OCI-LY7 (cell line): Measurements from ENCODE around the gene MYOCD. TPM values are rescaled to one million over a fixed set of nuclear protein-coding genes. Genes with fewer than 3 reads are reported as not detected.

Experiments
- BruUV-seq: library from RNA; stranded (reverse); fragments of 400-500 nt; replicated peaks from 2 replicates; lab custom pipeline; 2021; lab: Mats Ljungman, UMichigan
- CTCF ChIA-PET: fragments of 300-600 bp; sonication (Branson Sonifier 250); formaldehyde crosslinking; loops from one replicate; lab custom pipeline; 2022; ENCODE audit warnings: antibody characterized with exemption; ENCODE audit not compliant: unreplicated experiment; lab: Charles Lee
- POLR2A ChIA-PET: fragments of 300-600 bp; sonication (Branson Sonifier 250); formaldehyde crosslinking; loops from one replicate; lab custom pipeline; 2022; ENCODE audit warnings: antibody characterized with exemption; lab: Charles Lee
- DNase-seq: peaks from one replicate; pipeline ENCODE4 v3.0.0-alpha.2; 2015; ENCODE audit warnings: low spot score
- H2AFZ ChIP-seq: fragments of 200-600 bp; sonication (generic), shearing (Covaris generic); 2 replicates; pipeline ENCODE4 v1.6.1; 2014; ENCODE audit warnings: mild to moderate bottlenecking, antibody characterized with exemption, low read length, moderate library complexity
- H3K27ac ChIP-seq: fragments of 200-600 bp; sonication (generic); 2 replicates; pipeline ENCODE4 v1.5.1; 2014; ENCODE audit warnings: mixed run types, low read depth, mild to moderate bottlenecking, moderate library complexity, low read length, inconsistent platforms; ENCODE audit not compliant: poor library complexity, severe bottlenecking
- H3K36me3 ChIP-seq: fragments of 200-600 bp; sonication (generic); 2 replicates; pipeline ENCODE4 v1.6.1; 2014; ENCODE audit warnings: mild to moderate bottlenecking, antibody characterized with exemption, low read length, moderate library complexity, mixed read lengths; ENCODE audit not compliant: insufficient read depth
- H3K4me1 ChIP-seq: fragments of 200-600 bp; sonication (generic); 2 replicates; pipeline ENCODE4 v1.5.1; 2014; ENCODE audit warnings: mild to moderate bottlenecking, low read length; ENCODE audit not compliant: insufficient read depth, poor library complexity, severe bottlenecking
- H3K4me2 ChIP-seq: fragments of 200-600 bp; sonication (generic); 2 replicates; pipeline ENCODE4 v1.6.1; 2014; ENCODE audit warnings: mild to moderate bottlenecking, low read length
- H3K4me3 ChIP-seq: fragments of 200-600 bp; sonication (generic); 2 replicates; pipeline ENCODE4 v1.5.1; 2014; ENCODE audit warnings: mild to moderate bottlenecking, low read depth, low read length; ENCODE audit not compliant: poor library complexity, severe bottlenecking
- H3K79me2 ChIP-seq: fragments of 200-600 bp; sonication (generic); 2 replicates; pipeline ENCODE4 v1.6.1; 2016; ENCODE audit warnings: low read depth, mild to moderate bottlenecking, low read length, moderate library complexity, mixed read lengths; ENCODE audit not compliant: insufficient read depth
- H3K9me2 ChIP-seq: fragments of 200-600 bp; sonication (generic); 2 replicates; pipeline ENCODE4 v1.6.1; 2016; ENCODE audit warnings: mild to moderate bottlenecking, low read length, mixed read lengths; ENCODE audit not compliant: insufficient read depth
- H3K9me3 ChIP-seq: fragments of 200-600 bp; sonication (generic); 2 replicates; pipeline ENCODE4 v1.6.1; 2014; ENCODE audit warnings: mild to moderate bottlenecking, mixed run types, low read length, mixed read lengths
- H4K20me1 ChIP-seq: fragments of 200-600 bp; sonication (generic); 2 replicates; pipeline ENCODE4 v1.6.1; 2014; ENCODE audit warnings: mild to moderate bottlenecking, antibody characterized with exemption, low read length, moderate library complexity, mixed read lengths; ENCODE audit not compliant: insufficient read depth
- CTCF ChIP-seq: fragments of 200-600 bp; sonication (generic); conservative IDR thresholded peaks from 2 replicates; pipeline ENCODE4 v1.5.1; 2014; ENCODE audit warnings: mild to moderate bottlenecking, antibody characterized with exemption, low read length, moderate library complexity, mixed read lengths
- EZH2phosphoT487 ChIP-seq: fragments of 200-600 bp; sonication (generic); IDR thresholded peaks from 2 replicates; pipeline ENCODE4 v1.6.1; 2018; ENCODE audit warnings: low read depth, borderline replicate concordance, mild to moderate bottlenecking, mixed run types, antibody characterized with exemption, low read length, moderate library complexity, mixed read lengths
- intact Hi-C: fragments of 100-400 bp; cut with micrococcal nuclease; formaldehyde crosslinking; loops from one replicate; pipeline ENCODE4 v1.10.0; 2022; ENCODE audit not compliant: unreplicated experiment
- total RNA-seq, 2 experiments: library from RNA; depleted of rRNA in 1 of 2; stranded (reverse); fragments of >200 nt in 1 of 2; shearing (Covaris generic) in 1 of 2; gene quantifications; 2 replicates each; pipeline ENCODE4 v1.2.3, GENCODE V29; 2014 to 2022

MYOCD gene
- total RNA-seq, 2 experiments from 2014 or later, result not detected

GRCh38 chr17:12729086-12729485 is 63.4 kb downstream of the MYOCD start:
- Histone ChIP-seq H2AFZ (no peak overlapping the region), H3K9me2 (no peaks in the 10 kb centered on the region), H3K27ac (no peak overlapping the region), H3K4me1 (no peaks in the 10 kb centered on the region), H3K4me2 (no peak overlapping the region), H3K79me2 (no peaks in the 10 kb centered on the region), H4K20me1 (no peaks in the 10 kb centered on the region), H3K4me3 (no peak overlapping the region), H3K9me3 (no peaks in the 10 kb centered on the region), H3K36me3 (no peaks in the 10 kb centered on the region)
- TF ChIP-seq CTCF, result no peak
- no peak for TF ChIP-seq EZH2phosphoT487
- DNase-seq, result no peak
- POLR2A ChIA-PET, result no interaction called here
- intact Hi-C loops, result no loop called here
- CTCF ChIA-PET, result no interaction called here
- no TSS peak for BruUV-seq

- Histone ChIP-seq H3K36me3 (no peaks in the 10 kb centered on the region), H3K9me3 (no peaks in the 10 kb centered on the region), H4K20me1 (no peaks in the 10 kb centered on the region), H3K4me3 (no peak overlapping the region), H3K4me1 (no peaks in the 10 kb centered on the region), H3K79me2 (no peaks in the 10 kb centered on the region), H3K9me2 (no peaks in the 10 kb centered on the region), H2AFZ (no peak overlapping the region), H3K27ac (no peak overlapping the region), H3K4me2 (no peak overlapping the region)
- BruUV-seq, result no TSS peak
- POLR2A ChIA-PET, result interaction anchor here (0.7 to 1.2 kb wide), 2 partner anchors 20 to 387 kb away, joined by 3 read pairs; no protein-coding TSS in a partner anchor
- DNase-seq, result no peak
- CTCF ChIA-PET, result no interaction called here
- TF ChIP-seq EZH2phosphoT487 (no peak), CTCF (no peak)
- intact Hi-C loops, result no loop called here
Measured at GRCh38 chr17:12730421-12730820, 64.7 kb downstream of the MYOCD start.

GRCh38 chr17:12730931-12731521 is 65.3 kb downstream of the MYOCD start:
- BruUV-seq, result no TSS peak
- no peak overlapping the region for H2AFZ ChIP-seq

More at GRCh38 chr17:12730931-12731521, 65.3 kb downstream of the MYOCD start:
- ChIA-PET POLR2A (interaction anchor here (0.7 to 1.2 kb wide), 2 partner anchors 20 to 387 kb away, joined by 3 read pairs; no protein-coding TSS in a partner anchor), CTCF (no interaction called here)
- TF ChIP-seq CTCF (no peak), EZH2phosphoT487 (no peak)
- H3K4me2 ChIP-seq, result no peak overlapping the region
- no peaks in the 10 kb centered on the region for H3K9me3 ChIP-seq
- DNase-seq, result no peak
- no peak overlapping the region for H3K27ac ChIP-seq
- intact Hi-C loops, result no loop called here
- no peaks in the 10 kb centered on the region for H3K79me2 ChIP-seq
- no peak overlapping the region for H3K4me3 ChIP-seq
- H3K36me3 ChIP-seq, result no peaks in the 10 kb centered on the region
- no peaks in the 10 kb centered on the region for H3K9me2 ChIP-seq
- no peaks in the 10 kb centered on the region for H3K4me1 ChIP-seq
- H4K20me1 ChIP-seq, result no peaks in the 10 kb centered on the region
